Suprapubic skin (tissue), 3 donors: ENCODE measurements around the gene BUD23.

Experiments
- CTCF ChIP-seq, 2 donors: fragments of 200-600 bp in 1 of 2; fragments of 450-650 bp in 1 of 2; sonication (generic) in 1 of 2; IDR thresholded peaks; one replicate each; pipeline ENCODE4 v1.5.1; 2016 to 2019; ENCODE audit warnings: antibody characterized with exemption in 2 of 2, mild to moderate bottlenecking in 1 of 2, moderate library complexity in 1 of 2
- EP300 ChIP-seq: sonication (generic); formaldehyde crosslinking; IDR thresholded peaks from one replicate; pipeline ENCODE4 v1.6.1; 2017; ENCODE audit warnings: antibody characterized with exemption

- TF ChIP-seq EP300: no peak
- no peak for TF ChIP-seq CTCF (IDR thresholded peaks at IDR 0.05)
These were observed 18.8 kb downstream of the BUD23 start for GRCh38 chr7:73702226-73702625.
